H7 (cell line): ENCODE results near the gene MEIOB. TPM values are rescaled to one million over a fixed set of nuclear protein-coding genes. Genes with fewer than 3 reads are reported as not detected.
"Not testable (repeated sequence)": the region's sequence is repeated elsewhere in the genome, so short reads cannot be mapped to it uniquely, and the experiment has no call there.

Source experiments
- DNase-seq: peaks from one replicate; pipeline ENCODE4 v3.0.0; 2012
- H3K27me3 ChIP-seq: 2 replicates; pipeline ENCODE4 v1.6.0; 2011; ENCODE audit warnings: mild to moderate bottlenecking, low read length; ENCODE audit not compliant: control insufficient read depth, insufficient read depth
- H3K36me3 ChIP-seq: replicated peaks from 2 replicates; pipeline ENCODE4 v1.5.1; 2011; ENCODE audit warnings: low read length; ENCODE audit not compliant: control insufficient read depth, insufficient read depth
- H3K4me3 ChIP-seq: 2 replicates; pipeline ENCODE4 v1.5.1; 2011; ENCODE audit warnings: low read depth, mild to moderate bottlenecking, control low read depth, low read length, moderate library complexity; ENCODE audit not compliant: insufficient read depth
- total RNA-seq: library from RNA; depleted of rRNA; stranded (reverse); fragments of >200 nt; shearing (Covaris generic); gene quantifications from 2 replicates; pipeline ENCODE4 v1.2.3, GENCODE V29; 2014

The MEIOB gene
- total RNA-seq, 1 experiment from 2014 or later: 6.4 TPM

DNA sequence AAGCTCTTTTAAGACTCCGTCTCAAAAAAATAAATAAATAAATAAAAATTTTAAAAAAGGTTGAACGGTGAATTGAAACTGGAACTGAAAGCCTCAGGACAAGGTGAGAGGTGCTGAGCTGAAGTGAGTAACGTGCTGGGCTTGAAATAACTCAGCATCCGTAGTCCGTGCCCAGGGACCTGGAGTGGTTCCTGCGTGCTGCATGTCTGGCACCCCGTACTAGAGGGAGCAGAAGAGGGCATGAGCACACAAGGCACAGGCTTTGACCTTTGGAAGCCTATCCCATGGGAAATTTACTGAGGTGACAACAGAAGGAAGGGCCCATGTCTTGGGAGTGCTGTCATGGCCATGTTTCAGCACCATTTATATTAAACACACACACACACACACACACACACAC is 4.5 kb upstream of the MEIOB start:
- no peaks in the 10 kb centered on the region for H3K36me3 ChIP-seq
- no peak overlapping the region for H3K4me3 ChIP-seq
- no peak for DNase-seq
- peaks cover 18% of the 10 kb centered on the region for H3K27me3 ChIP-seq

DNA sequence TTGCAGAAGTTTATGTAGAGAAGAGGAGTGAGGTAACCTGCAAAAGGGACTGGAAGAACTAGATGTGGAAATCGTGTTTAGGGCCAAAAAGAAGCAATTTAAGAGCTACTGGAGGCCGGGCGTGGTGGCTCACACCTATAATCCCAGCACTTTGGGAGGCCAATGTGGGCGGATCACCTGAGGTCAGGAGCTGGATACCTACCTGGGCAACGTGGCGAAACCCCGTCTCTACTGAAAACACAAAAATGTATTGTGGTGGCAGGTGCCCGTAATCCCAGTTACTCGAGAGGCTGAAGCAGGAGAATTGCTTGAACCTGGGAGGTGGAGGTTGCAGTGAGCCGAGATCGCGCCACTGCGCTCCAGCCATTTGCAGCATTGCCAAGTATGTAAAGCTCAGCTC is 4.1 kb upstream of the MEIOB start:
- H3K36me3 ChIP-seq, DNase-seq, H3K4me3 ChIP-seq: not testable (repeated sequence)
- peaks cover 18% of the 10 kb centered on the region for H3K27me3 ChIP-seq

- Histone ChIP-seq H3K4me3 (no peak overlapping the region), H3K36me3 (no peaks in the 10 kb centered on the region), H3K27me3 (peaks cover 18% of the 10 kb centered on the region)
- DNase-seq: no peak
Observed at GRCh38 chr16:1874854-1875253, 2.9 kb upstream of the MEIOB start.

- Histone ChIP-seq H3K4me3 (no peak overlapping the region), H3K27me3 (peaks cover 15% of the 10 kb centered on the region), H3K36me3 (no peaks in the 10 kb centered on the region)
- DNase-seq: no peak
Observed at GRCh38 chr16:1870365-1871082, 1.4 kb downstream of the MEIOB start.

DNA sequence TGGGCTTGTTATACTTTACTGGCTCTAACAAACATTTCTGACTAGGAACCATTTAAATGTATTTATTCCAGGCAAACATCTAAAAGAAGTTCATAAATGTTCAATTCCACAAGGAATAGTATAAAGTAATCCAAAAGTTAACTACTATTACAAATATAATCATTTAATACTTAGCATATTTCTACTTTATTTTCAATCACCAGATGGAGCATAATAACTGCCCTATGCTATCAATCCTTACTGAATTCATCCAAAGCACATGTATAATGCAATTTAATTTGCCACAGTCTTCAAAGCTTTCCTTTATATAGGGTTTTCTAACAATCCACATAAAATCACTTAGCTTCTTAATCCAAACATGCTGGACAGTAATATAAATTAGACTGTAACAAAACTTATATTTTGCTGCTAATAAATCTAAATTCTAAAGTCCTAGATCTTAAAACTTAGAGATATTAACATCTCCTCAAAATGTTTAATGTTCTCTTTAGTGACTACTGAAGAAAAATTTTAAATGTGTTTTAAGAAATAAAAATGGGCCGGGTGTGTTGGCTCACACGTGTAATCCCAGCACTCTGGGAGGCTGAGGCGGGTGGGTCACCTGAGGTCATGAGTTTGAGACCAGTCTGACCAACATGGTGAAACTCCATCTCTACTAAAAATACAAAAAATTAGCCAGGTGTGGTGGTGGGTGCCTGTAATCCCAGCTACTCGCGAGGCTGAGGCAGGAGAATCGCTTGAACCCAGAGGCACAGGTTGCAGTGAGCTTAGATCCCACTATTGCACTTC is 5.9 kb downstream of the MEIOB start:
- no peak for DNase-seq
- no peaks in the 10 kb centered on the region for H3K36me3 ChIP-seq
- no peak overlapping the region for H3K4me3 ChIP-seq
- H3K27me3 ChIP-seq: no peaks in the 10 kb centered on the region; the same call in 1 of the 2 replicates

DNA sequence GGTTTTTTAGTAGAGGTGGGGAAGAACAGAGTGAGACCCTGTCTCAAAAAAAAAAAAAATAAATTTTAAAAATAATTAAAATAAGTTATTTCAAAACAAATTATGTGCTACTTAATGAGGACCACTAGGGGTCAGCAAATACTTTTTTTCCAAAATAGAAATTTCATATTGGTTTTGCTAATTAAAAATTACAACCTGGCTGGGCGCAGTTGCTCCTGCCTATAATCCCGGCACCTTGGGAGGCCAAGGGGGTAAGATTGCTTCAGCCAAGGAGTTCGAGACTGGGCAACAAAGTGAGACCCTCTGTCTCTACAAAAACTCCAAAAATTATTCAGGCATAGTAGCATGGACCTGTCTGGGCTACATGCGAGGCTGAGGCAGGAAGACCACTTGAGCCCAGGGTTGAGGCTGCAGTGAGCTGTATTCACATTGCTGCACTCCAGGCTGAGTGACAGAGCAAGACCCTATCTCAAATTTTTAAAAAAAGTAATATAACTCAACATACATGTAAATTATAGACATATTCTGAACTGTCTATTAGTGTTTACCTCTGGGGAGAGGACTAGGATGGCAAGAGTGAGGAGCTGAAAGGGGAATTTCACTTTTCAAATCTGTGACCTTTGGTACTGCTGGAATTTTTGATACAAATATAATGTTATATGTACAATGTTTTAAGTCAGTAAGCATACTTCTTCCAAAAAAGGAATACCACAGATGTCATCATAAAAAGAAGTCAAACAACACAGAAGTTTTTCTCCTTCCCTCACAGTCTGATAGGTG is 8.1 kb downstream of the MEIOB start:
- H3K4me3 ChIP-seq: no peak overlapping the region
- H3K27me3 ChIP-seq: peaks cover 4% of the 10 kb centered on the region; the same call in 1 of the 2 replicates
- H3K36me3 ChIP-seq: no peaks in the 10 kb centered on the region
- DNase-seq: no peak

GRCh38 chr16:1862394-1862793 is 9.6 kb downstream of the MEIOB start:
- H3K36me3 ChIP-seq: no peaks in the 10 kb centered on the region
- DNase-seq: no peak
- H3K27me3 ChIP-seq: peaks cover 9% of the 10 kb centered on the region; the same call in 1 of the 2 replicates
- no peak overlapping the region for H3K4me3 ChIP-seq

- peaks cover 9% of the 10 kb centered on the region; the same call in 1 of the 2 replicates for H3K27me3 ChIP-seq
Observed at GRCh38 chr16:1861730-1862129, 10.2 kb downstream of the MEIOB start.

DNA sequence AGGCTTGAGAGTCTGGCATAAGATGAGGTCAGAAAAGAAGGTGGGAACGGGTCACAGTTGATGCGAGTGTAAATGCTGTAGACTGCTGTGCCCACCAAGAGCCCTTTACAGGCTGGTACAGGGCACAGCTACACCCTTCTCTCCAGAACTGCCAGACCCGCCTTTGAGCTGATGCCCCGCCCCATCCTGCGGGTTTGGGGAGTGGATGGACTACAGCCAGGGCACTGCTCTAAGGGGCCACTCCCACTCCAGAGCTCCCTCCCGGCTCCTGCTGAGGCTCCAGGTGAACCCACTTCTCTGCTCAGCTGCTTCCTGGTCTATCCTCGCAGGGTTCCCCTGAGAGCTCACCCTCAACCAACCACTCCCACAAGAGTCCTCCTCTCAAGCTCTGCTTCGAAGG is 12.3 kb downstream of the MEIOB start:
- peak; percentile 47 for DNase-seq
- peaks cover 9% of the 10 kb centered on the region; the same call in 1 of the 2 replicates for H3K27me3 ChIP-seq
- no peak overlapping the region for H3K4me3 ChIP-seq
- H3K36me3 ChIP-seq: no peaks in the 10 kb centered on the region

More at GRCh38 chr16:1861730-1862129, 10.2 kb downstream of the MEIOB start:
- H3K4me3 ChIP-seq: no peak overlapping the region
- no peak for DNase-seq
- no peaks in the 10 kb centered on the region for H3K36me3 ChIP-seq

DNA sequence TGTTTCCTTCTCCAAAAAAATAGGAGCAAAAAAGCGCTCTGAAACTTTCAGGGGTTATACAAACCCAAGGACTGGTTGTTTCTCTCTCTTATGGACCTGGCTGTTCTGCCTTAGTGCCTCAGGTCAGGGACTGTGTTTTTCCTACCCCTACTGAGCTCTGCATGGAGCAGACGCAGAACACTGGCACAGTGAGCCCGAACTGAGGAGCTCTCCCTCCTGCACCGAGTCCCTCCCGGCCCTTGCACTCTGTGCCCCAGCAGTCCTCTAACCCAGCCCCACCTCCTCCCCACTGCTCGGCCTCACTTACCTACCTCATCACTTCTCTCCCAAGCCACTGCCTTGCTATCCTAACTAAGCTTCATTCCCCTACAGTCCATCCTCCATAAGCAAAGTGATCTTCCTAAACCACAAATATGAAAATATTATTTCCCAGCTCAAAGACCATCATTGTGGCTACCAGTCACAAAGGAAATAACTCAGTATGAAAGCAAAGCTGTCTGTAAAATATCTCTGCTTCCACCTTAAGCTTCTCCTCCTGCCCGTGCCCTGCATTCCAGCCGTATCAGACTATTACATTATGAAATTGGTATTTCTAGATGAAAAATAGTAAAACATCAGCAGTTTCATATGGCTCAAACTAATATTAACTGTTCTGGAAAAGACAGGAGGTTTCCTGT is 13.6 kb downstream of the MEIOB start:
- DNase-seq: peak; percentile 39
- peaks cover 9% of the 10 kb centered on the region; the same call in 1 of the 2 replicates for H3K27me3 ChIP-seq
- H3K36me3 ChIP-seq: no peaks in the 10 kb centered on the region
- no peak overlapping the region for H3K4me3 ChIP-seq

DNA sequence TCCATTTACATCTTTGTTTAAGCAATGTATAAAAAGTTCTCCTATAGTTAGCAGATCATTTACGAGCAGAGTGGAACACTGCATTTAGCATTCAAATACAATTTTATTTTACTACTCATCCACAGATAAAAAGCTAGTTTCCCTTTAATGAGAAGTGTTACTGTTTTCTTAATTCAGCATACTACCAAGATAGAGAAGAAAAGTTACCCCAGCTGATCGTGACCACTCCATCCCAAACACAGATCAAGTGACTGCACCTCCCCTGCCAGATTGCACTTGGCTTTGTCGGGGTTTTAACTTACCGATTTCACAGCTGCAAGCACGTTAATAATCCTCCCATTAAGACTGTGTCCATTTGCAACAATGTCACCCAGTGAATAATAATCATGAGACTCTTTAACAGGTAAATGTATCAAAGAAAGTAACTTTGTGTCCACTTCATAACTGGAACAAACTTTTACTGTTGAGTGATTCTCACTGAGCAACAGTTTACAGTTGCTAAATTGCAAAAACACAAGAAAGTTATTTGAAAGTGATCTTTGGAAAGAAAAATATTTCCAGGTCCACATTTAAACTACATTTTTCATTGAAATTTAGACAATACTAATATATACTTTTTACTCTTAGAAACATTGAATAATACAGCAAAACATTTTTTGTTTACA is 14.4 kb downstream of the MEIOB start:
- Histone ChIP-seq H3K36me3 (no peaks in the 10 kb centered on the region), H3K4me3 (no peak overlapping the region), H3K27me3 (peaks cover 9% of the 10 kb centered on the region; the same call in 1 of the 2 replicates)
- no peak for DNase-seq

- Histone ChIP-seq H3K36me3 (no peaks in the 10 kb centered on the region), H3K4me3 (no peak overlapping the region), H3K27me3 (no peaks in the 10 kb centered on the region; the same call in 1 of the 2 replicates)
- DNase-seq: no peak
Observed at GRCh38 chr16:1851793-1852192, 20.2 kb downstream of the MEIOB start.

- Histone ChIP-seq H3K27me3 (no peaks in the 10 kb centered on the region; the same call in 1 of the 2 replicates), H3K36me3 (no peaks in the 10 kb centered on the region), H3K4me3 (no peak overlapping the region)
- no peak for DNase-seq
Observed at GRCh38 chr16:1850981-1851380, 21.0 kb downstream of the MEIOB start.
